Lower leg skin (tissue), 4 donors: Measurements from ENCODE around the gene NEURL1B. TPM values are rescaled to one million over a fixed set of nuclear protein-coding genes. Genes with fewer than 3 reads are reported as not detected.

Experiments
- DNase-seq, 2 donors: peaks; one replicate each; pipeline ENCODE4 v3.0.0-alpha.2; 2019; ENCODE audit warnings: low spot score in 2 of 2
- H3K4me3 ChIP-seq: fragments of 200-600 bp; sonication (generic); 2 replicates; pipeline ENCODE4 v1.5.1; 2017; ENCODE audit warnings: mild to moderate bottlenecking, low read depth; ENCODE audit not compliant: poor library complexity, severe bottlenecking
- CTCF ChIP-seq, 3 donors: fragments of 450-650 bp; IDR thresholded peaks; one replicate each; pipeline ENCODE4 v1.5.1; 2016; ENCODE audit warnings: antibody characterized with exemption in 3 of 3, mild to moderate bottlenecking in 3 of 3, moderate library complexity in 2 of 3
- POLR2A ChIP-seq, 2 donors: fragments of 450-650 bp; IDR thresholded peaks; one replicate each; pipeline ENCODE4 v1.6.1; 2016 to 2017; ENCODE audit warnings: antibody characterized with exemption in 2 of 2, mild to moderate bottlenecking in 1 of 2, moderate library complexity in 1 of 2
- WGBS, 2 donors: methylation state at CpG; one replicate each; pipeline ENCODE4 v1.1.5; 2018; 5-methylcytosine and 5-hydroxymethylcytosine counted together
- intact Hi-C: fragments of 100-400 bp; cut with DNase I; formaldehyde crosslinking; loops from one replicate; pipeline ENCODE4 v1.15.0; 2023; ENCODE audit warnings: low total_unique reads
- total RNA-seq, 4 donors: library from RNA; depleted of rRNA; stranded (reverse); fragments of >200 nt; gene quantifications; one replicate each; pipeline ENCODE4 v1.1.0, GENCODE V29; 2016

The NEURL1B gene
- total RNA-seq, 4 donors from 2014 or later = 12.5 to 34.8 (median 20.9) TPM

- TF ChIP-seq POLR2A (IDR thresholded peaks at IDR 0.05) (no peak), CTCF (IDR thresholded peaks at IDR 0.05) (no peak)
Measured at GRCh38 chr5:172606156-172606785, 34.8 kb upstream of the NEURL1B start.

GRCh38 chr5:172607213-172607793 lies 33.8 kb upstream of the NEURL1B start:
- TF ChIP-seq CTCF (IDR thresholded peaks at IDR 0.05) = no peak
- TF ChIP-seq POLR2A (IDR thresholded peaks at IDR 0.05) = no peak
- DNase-seq = no peak
- no peak overlapping the region for H3K4me3 ChIP-seq
- 69 to 77% methylated on average over 6 of the region's 6 CpGs for WGBS, 2 donors
- intact Hi-C loops = no loop called here

More at GRCh38 chr5:172606156-172606785, 34.8 kb upstream of the NEURL1B start:
- no peak for DNase-seq
- WGBS, 2 donors = 71 to 73% methylated on average over 4 of the region's 4 CpGs
- intact Hi-C loops = no loop called here
- H3K4me3 ChIP-seq = no peak overlapping the region

- no peak for TF ChIP-seq POLR2A (IDR thresholded peaks at IDR 0.05)
- no peak for TF ChIP-seq CTCF (IDR thresholded peaks at IDR 0.05)
- intact Hi-C loops = no loop called here
- WGBS, 2 donors = 90 to 95% methylated on average over 3 of the region's 3 CpGs
- DNase-seq = peak in 1 of 2 donors; percentile 32
- H3K4me3 ChIP-seq = no peak overlapping the region
Measured at GRCh38 chr5:172608773-172609172, 32.3 kb upstream of the NEURL1B start.

- intact Hi-C loops = no loop called here
- no peak overlapping the region for H3K4me3 ChIP-seq
- DNase-seq = no peak
- WGBS, 2 donors = 87 to 91% methylated on average over 6 of the region's 6 CpGs
- TF ChIP-seq CTCF (IDR thresholded peaks at IDR 0.05) = no peak
- TF ChIP-seq POLR2A (IDR thresholded peaks at IDR 0.05) = no peak
Measured at GRCh38 chr5:172610643-172611042, 30.4 kb upstream of the NEURL1B start.

- DNase-seq = no peak
- intact Hi-C loops = no loop called here
- WGBS, 2 donors = 84 to 87% methylated on average over 7 to 8 of the region's 8 CpGs
- H3K4me3 ChIP-seq = no peak overlapping the region
- TF ChIP-seq CTCF (IDR thresholded peaks at IDR 0.05) (no peak), POLR2A (IDR thresholded peaks at IDR 0.05) (no peak)
Measured at GRCh38 chr5:172611913-172612312, 29.1 kb upstream of the NEURL1B start.
